ENCODE data around the gene PDX1. TPM values are rescaled to one million over a fixed set of nuclear protein-coding genes. Genes with fewer than 3 reads are reported as not detected.
A peak's percentile ranks its signal among the peaks of the same experiment; 100 is the strongest.
"Not testable (repeated sequence)": the region's sequence is repeated elsewhere in the genome, so short reads cannot be mapped to it uniquely, and the experiment has no call there.

Gene PDX1
- total RNA-seq, 3 donors from 2014 or later: 0.72 to 1.5 TPM; not detected in 1

DNA sequence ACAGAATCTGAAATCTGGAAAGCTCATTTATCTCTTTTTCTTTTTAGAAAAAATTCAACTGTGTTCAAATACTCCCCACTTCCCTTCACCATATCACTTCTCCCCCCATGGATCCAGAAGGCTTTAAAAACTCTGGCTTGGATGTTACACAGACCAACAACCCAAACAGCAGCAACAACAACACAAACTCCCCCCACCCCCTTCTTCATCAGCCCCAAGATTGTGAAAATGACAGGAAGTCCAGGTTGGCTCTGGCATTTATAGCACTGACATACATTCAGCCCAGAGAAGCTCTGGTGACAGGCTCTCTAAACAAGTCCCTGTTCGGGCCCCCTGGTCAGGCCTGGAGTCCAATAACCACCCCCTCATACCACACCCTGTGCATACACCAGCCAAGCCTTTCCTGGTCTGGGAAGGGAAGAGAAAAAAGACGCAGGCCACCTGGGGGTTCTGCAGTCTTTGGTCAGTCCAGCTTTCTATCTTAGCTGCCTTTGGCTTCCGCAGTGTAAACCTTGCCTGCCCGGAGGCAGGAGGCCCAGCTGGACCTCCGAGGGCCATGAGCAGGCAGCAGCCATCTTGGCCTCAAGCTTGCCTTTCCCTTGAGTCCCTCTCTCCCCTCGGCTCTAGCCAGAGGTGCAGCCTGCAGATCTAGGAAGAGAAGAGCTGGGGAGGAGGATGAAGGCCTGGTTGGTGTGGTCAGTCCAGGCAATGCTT is 42.5 kb downstream of the PDX1 start:
- H3K4me3 ChIP-seq: no peak overlapping the region
- intact Hi-C loops (cut with DNase I, micrococcal nuclease): no loop called here
- ATAC-seq (peak; percentile 44), DNase-seq (peak in 2 of 3 donors; percentile 62 to 63)
- H3K4me1 ChIP-seq (ENCODE audit: low read depth): peaks cover 37% of the 10 kb centered on the region
- TF ChIP-seq CTCF (IDR thresholded peaks at IDR 0.05): no peak
- H3K9me3 ChIP-seq: no peaks in the 10 kb centered on the region
- no peaks in the 10 kb centered on the region for H3K36me3 ChIP-seq (ENCODE audit: low read depth)

DNA sequence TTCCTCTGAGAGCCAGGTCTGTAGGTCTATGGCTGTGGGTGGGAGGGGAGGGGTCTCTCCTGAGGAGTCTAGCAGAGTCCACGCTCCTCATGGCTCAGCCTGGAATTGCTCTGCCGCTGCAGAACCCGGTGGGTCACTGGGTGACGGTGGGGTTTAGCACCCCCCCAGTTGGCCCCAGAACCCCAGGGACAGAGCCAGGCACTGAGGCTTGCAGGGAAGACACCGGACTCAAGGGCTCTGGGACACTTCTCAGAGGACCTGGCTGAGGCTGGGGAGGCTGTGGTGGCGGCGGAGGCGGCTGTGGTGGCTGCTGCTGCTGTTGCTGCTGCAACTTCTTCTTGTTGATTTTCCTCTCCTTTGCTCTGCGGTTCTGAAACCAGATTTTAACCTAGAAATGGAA is 43.2 kb downstream of the PDX1 start:
- H3K4me3 ChIP-seq: no peak overlapping the region
- H3K9me3 ChIP-seq: no peaks in the 10 kb centered on the region
- DNase-seq: peak in 2 of 3 donors; percentile 27 to 45
- no peaks in the 10 kb centered on the region for H3K36me3 ChIP-seq (ENCODE audit: low read depth)
- H3K4me1 ChIP-seq (ENCODE audit: low read depth): peaks cover 30% of the 10 kb centered on the region
- intact Hi-C loops (cut with DNase I, micrococcal nuclease): no loop called here
- ATAC-seq: no peak
- TF ChIP-seq CTCF (IDR thresholded peaks at IDR 0.05): no peak

DNA sequence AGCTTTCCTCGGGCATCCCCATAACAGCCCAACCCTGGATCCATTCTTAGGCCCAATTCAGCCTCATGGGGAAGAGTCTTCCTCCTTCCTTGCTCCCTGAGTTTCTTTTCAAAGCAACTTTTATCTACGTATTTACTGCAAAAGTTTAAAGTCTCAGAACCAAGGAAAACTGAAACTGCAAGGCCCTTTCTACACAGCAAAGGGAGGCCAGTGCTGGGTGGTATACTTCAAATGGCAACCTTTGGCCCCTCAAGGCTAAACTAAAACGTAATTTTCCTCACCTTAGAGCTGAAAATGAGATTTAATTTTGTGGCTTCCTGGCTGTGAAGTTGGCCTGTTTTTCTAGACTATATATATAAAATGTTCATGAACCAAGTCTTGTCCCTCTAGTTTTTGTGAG is 43.7 kb downstream of the PDX1 start:
- H3K4me1 ChIP-seq (ENCODE audit: low read depth): peaks cover 26% of the 10 kb centered on the region
- no peak overlapping the region for H3K4me3 ChIP-seq
- intact Hi-C loops (cut with DNase I, micrococcal nuclease): no loop called here
- no peak for TF ChIP-seq CTCF (IDR thresholded peaks at IDR 0.05)
- no peak for DNase-seq
- ATAC-seq: no peak
- H3K36me3 ChIP-seq (ENCODE audit: low read depth): no peaks in the 10 kb centered on the region
- no peaks in the 10 kb centered on the region for H3K9me3 ChIP-seq

DNA sequence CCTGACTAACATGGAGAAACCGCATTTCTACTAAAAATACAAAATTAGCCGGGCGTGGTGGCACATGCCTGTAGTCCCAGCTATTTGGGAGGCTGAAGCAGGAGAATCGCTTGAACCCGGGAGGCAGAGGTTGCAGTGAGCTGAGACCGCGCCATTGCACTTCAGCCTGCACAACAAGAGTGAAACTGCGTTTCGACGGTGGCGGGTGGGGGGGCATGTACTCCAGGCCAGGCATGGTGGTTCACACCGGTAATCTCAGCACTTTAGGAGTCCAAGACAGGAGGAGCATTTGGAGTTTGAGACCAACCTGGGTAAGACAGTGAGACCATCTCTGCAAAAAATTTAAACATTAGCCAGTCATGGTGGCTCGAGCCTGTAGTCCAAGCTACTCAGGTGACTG is 44.4 kb downstream of the PDX1 start:
- intact Hi-C loops (cut with DNase I, micrococcal nuclease); H3K9me3 ChIP-seq; H3K4me3 ChIP-seq; ATAC-seq; H3K36me3 ChIP-seq (ENCODE audit: low read depth): not testable (repeated sequence)
- H3K4me1 ChIP-seq (ENCODE audit: low read depth): peaks cover 26% of the 10 kb centered on the region
- peak in 2 of 3 donors; percentile 62 to 68 for DNase-seq

DNA sequence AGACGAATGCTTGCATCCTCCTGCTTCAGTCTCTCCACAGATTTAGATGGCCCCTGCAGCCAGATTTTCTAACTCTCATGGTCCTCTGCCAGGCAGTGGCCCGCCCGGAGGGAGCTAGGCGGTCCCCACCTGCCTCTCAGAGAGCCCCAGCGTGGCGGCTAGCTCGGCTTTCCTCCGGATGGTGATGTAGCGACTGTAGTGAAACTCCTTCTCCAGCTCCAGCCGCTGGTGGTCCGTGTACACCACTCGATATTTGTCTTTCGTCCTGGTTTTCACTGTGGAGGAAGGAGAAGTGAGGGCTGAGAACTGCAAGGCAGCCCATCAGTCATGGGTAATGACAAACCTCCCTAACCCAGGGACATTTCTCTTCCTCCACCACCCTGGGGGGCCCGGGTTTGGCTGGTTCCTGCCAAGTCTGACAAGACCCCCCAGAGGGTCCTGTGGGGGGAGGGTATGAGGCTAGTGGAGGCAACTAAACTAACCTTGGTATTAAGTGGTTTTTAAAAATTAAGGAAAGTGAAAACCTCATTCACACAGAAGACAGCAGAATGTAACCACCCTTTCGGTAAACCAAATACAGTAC is 45.0 kb downstream of the PDX1 start:
- H3K4me3 ChIP-seq: no peak overlapping the region
- ATAC-seq (no peak), DNase-seq (peak in 2 of 3 donors; percentile 25 to 50)
- intact Hi-C loops (cut with DNase I, micrococcal nuclease): no loop called here
- no peak for TF ChIP-seq CTCF (IDR thresholded peaks at IDR 0.05)
- H3K36me3 ChIP-seq (ENCODE audit: low read depth): no peaks in the 10 kb centered on the region
- no peaks in the 10 kb centered on the region for H3K9me3 ChIP-seq
- H3K4me1 ChIP-seq (ENCODE audit: low read depth): peaks cover 21% of the 10 kb centered on the region

GRCh38 chr13:27965343-27965739 is 45.5 kb downstream of the PDX1 start:
- Histone ChIP-seq H3K4me1 (ENCODE audit: low read depth) (peaks cover 16% of the 10 kb centered on the region), H3K4me3 (no peak overlapping the region), H3K36me3 (ENCODE audit: low read depth) (no peaks in the 10 kb centered on the region), H3K9me3 (no peaks in the 10 kb centered on the region)
- intact Hi-C loops (cut with DNase I, micrococcal nuclease): no loop called here
- no peak for ATAC-seq
- TF ChIP-seq CTCF (IDR thresholded peaks at IDR 0.05): no peak
- peak in 2 of 3 donors; percentile 24 to 37 for DNase-seq
